IPS-18c (cell line): ENCODE data around the gene TAF1A.

Experiments
- H3K4me3 ChIP-seq: 2 replicates; pipeline ENCODE4 v1.7.0; 2013; ENCODE audit warnings: low read depth, mild to moderate bottlenecking, low read length, moderate library complexity; ENCODE audit not compliant: insufficient read depth
- H3K9me3 ChIP-seq: one replicate; pipeline ENCODE4 v1.6.1; 2013; ENCODE audit warnings: mild to moderate bottlenecking, low read length, moderate library complexity; ENCODE audit not compliant: control insufficient read depth, insufficient read depth

Gene TAF1A

DNA sequence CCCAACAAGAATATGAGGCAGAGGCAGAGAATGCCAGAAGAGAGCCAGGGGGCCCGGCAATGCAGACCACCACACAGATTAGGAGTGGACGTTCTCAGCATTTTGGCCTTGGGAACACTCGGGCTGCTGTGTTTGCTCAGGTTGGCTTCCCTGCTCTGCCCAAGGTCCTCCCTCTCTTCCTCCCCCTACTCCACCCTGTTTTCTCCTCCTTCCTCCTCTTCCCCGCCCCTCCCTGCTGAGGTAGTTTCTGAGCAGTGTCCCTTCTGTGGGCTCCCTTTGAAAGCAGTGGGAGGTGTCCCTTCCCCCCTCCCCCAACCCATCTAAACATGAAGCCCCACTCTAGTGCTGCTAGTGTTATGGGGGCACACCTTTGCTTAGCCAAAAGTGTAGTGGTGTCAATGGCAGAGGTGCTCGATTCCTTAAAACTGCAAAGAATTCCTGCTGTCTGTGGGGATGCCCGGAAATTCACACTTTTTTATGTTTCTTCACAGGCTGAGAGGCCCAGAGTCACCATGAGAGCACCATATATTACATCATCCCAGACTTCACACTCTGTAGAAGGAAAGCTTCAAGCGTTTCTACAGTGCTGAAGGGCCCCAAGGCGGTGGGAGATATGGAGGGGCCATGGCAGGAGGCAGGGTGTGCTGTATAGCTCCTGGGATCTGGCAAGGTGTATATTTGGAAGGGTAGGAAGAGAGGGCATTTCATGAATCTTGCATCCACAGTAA is 41.6 kb downstream of the TAF1A start, which contains the start of gene HHIPL2:
HHIPL2 (minus strand) TSS at position 161 of the 728 bp plus-strand sequence; CDS start at position 101, 60 bp downstream.
- Histone ChIP-seq H3K9me3 (no peaks in the 10 kb centered on the region), H3K4me3 (no peak within 1 kb of the TSS)

DNA sequence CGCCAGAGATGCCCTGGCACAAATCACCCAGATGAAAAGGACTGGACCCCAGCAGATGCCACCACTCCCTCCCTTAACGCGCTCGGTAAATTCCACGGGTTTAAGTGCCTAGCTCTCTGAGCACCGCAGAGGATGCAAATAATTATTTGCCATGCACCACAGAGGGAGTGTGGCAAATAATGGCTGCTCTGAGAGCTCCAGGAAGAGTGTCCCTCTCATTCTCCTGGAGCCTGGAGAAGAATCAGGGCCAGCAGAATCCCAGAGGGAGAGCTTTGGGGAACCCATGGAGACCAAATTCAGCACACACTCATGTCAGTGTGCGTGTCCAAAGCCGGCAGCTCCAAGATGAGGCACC is 42.5 kb downstream of the TAF1A start:
- H3K4me3 ChIP-seq, result no peak overlapping the region

DNA sequence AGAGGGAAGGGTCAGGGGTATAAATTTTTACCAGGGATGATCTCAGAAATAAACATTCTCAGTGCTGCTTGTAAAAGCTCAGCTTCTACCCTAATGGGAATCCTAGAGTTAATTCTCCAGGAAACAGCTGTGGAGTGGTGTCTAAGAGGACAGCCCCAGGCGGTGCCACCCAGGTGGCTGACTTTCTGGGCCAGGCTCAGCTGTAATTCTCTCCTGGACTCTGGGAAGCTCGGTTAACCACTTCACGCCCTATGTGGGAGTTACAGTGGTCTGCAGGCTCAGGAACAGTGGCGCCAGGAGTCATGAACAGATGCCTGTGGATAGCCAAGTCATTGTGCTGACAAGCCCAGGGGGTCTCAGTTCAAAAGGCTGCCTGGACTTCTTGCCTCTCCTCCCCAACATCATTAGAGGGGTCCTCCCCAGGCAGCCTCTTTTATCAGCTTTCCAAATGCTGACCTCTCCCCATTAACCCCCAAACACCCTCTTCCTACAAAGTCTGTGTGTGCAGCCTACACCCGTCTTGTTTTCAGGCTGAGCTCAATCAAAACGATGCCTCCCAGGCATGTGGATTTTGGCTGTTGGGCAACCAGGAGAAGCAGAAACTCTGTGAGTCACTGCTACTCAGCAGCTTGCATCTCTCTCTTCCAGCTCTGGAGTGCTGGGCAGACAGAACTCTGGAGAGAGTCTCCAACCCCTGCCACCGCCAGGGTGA is 43.0 kb downstream of the TAF1A start:
- Histone ChIP-seq H3K9me3 (no peaks in the 10 kb centered on the region), H3K4me3 (no peak overlapping the region)

More for the DNA sequence above, 42.5 kb downstream of the TAF1A start:
- H3K9me3 ChIP-seq, result no peaks in the 10 kb centered on the region

DNA sequence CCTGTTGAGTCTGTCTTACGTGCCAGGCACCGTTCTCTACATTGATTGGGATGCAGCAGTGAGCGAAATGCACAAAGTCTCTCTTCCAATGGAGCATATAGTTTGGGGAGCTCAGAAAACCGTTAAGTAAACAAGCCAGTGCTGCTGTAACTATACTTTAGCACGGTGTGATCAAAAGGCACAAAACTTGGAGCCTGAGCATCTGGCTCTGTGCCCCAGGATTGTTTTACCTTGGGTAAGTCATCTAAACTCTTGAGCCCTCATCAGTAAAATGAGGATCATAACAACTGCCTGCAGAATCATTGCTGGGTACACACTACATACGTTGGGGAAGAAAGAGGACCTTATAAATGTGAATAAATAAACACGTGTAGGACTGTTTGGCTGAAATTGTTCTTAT is 43.6 kb downstream of the TAF1A start:
- H3K9me3 ChIP-seq, result no peaks in the 10 kb centered on the region
- no peak overlapping the region for H3K4me3 ChIP-seq

GRCh38 chr1:222543817-222544216 is 45.9 kb downstream of the TAF1A start:
- Histone ChIP-seq H3K9me3 (no peaks in the 10 kb centered on the region), H3K4me3 (no peak overlapping the region)

DNA sequence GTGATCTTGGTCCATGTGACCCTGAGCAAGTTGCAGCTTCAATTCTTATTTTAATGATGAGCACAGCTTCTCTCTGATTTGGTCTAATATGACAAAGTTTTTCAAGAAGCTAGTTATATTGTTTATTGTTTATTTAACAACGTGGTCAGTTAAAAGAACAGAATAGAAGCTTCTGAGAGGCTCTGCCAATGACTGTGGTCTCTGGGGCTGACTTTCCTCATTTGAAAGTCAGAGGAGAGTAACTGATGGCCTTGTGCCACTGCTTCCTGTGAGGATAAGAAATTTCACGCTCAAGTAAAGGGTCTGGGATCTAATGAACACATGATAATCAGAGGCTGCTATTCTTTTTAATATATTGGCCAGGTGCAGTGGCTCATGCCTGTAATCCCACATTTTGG is 49.1 kb downstream of the TAF1A start:
- no peaks in the 10 kb centered on the region for H3K9me3 ChIP-seq
- H3K4me3 ChIP-seq, result no peak overlapping the region

DNA sequence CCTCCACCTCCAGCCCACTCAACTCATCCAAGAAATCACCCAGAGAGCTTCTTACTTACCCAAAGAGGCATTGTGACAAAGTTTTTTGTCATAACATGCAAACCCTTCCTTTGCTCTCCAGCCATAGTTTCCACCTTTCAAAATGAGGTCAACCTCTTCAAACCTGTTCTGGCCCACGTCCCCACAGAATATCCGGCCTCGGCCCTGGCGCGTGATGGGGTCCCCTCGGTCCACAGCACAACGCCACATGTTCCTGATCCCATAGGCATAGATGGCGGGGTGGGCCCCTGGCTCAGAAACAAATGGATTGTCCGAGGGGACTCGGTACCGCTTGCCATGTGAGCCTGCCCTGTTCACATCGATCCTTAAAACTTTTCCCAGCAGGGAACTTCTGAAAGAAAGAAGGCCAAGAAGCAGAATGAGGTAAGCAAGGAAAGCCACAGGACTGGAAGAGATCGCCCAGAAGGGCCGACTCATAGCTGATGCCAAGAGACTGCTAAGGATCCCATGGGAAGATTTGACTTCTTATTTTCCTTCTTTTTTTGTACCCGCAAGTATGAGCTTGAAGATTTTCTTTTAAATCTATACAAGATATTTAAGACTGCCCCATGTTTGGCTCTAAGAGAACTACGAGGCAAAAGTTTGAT is 49.7 kb downstream of the TAF1A start:
- H3K4me3 ChIP-seq, result no peak overlapping the region
- H3K9me3 ChIP-seq, result no peaks in the 10 kb centered on the region

DNA sequence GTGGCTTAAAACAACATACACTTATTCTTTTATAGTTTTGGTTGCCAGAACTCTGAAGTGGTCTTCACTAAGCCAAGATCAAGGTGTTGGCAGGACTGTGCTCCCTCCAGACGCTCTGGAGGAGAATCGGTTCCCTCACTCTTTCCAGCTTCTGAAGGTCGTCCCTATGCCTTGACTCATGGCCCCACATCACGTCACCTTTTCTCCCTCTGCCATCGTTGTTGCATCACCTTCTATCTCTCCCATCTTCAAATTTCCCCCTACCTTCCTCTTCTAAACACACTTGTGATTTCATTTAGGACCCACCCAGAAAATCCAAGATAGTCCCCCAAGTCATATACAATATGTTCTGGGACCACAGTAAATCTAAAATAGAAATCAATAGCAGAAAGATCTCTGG is 54.3 kb downstream of the TAF1A start:
- Histone ChIP-seq H3K9me3 (no peaks in the 10 kb centered on the region), H3K4me3 (no peak overlapping the region)

DNA sequence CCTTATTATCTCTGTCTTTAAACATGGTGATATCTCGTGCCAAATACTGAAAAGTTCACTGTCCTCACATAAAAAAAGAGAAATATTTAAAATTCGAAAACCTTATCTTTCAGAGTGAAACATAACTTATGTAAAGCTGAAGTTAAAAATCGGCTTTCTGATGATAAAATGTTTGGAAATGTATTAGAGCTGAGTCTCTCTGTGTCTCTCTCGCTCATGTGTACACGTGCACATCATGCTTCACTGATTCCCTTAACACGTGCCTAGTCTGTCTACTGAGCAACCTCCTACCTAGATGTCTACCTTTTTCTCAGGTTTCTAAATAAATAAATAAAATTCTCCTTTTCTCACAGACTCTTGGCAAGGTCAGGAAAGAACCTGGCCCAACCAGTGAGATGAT is 58.9 kb downstream of the TAF1A start:
- no peak overlapping the region for H3K4me3 ChIP-seq
- no peaks in the 10 kb centered on the region for H3K9me3 ChIP-seq

DNA sequence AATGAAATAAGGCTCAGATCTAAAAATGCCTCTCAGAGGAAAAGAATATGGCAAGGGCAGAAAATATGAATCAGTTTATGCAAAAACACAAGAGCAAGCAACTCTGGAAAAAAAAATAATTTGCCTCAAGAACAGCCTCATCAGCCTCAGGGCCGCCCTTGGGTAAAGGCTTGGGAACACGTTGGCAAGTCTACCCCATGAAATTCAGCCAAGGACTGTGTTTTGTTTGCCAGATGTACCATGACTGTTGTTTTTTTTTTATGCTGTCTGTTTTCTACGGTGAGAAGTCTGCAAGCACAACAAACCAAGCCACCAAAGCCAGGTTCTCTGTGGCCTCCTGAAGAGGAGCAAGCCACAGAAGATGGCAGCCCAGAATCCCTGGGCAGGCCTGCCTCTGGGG is 59.8 kb downstream of the TAF1A start:
- Histone ChIP-seq H3K4me3 (no peak overlapping the region), H3K9me3 (no peaks in the 10 kb centered on the region)

GRCh38 chr1:222529181-222529580 is 60.6 kb downstream of the TAF1A start:
- Histone ChIP-seq H3K4me3 (no peak overlapping the region), H3K9me3 (no peaks in the 10 kb centered on the region)

- no peaks in the 10 kb centered on the region for H3K9me3 ChIP-seq
- H3K4me3 ChIP-seq, result no peak overlapping the region
These were observed 63.8 kb downstream of the TAF1A start for GRCh38 chr1:222525951-222526350.

- Histone ChIP-seq H3K9me3 (no peaks in the 10 kb centered on the region), H3K4me3 (no peak overlapping the region)
These were observed 65.9 kb downstream of the TAF1A start for GRCh38 chr1:222523852-222524251.

DNA sequence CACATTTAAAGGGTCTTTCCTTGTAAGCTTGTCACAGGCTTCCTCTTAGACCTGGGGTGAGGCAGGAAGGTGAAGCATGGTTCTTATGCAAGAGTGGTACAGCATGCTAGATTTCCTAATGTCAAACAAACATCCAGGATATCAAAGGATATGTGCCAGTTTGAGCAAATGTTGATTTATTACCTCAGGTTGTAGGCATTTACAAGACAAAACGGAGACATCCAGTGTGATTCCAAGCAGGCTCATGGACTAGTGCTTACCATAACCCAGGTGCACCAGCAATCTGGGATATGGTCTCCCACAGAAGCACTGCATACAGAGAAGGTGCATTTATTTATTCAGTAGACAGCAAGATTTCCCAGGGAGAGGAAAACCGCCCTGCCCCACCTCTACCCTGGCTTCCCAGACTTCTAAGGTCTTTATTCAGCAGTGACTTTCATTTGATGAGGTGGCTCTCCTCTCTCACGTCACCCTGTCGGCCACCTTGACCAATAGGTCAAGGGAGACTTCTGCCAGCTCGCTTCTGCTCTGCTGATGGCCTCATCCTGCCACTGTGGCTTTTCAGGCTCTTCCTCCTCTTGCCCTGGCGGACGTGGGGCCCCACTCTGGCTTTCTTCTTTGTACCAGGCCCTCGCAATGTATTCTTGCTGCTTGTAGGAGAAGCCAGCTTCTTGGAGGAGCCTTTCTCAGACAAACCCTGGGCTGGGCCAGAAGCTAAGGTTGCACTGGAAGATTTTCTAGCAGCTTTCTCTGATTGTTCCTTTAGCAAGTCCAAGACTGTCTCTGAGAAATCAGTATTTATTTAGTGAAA is 67.4 kb downstream of the TAF1A start:
- H3K9me3 ChIP-seq, result no peaks in the 10 kb centered on the region
- H3K4me3 ChIP-seq, result no peak overlapping the region

- H3K4me3 ChIP-seq, result no peak overlapping the region
These were observed 68.2 kb downstream of the TAF1A start for GRCh38 chr1:222521299-222522104.

More at GRCh38 chr1:222521299-222522104, 68.2 kb downstream of the TAF1A start:
- H3K9me3 ChIP-seq, result no peaks in the 10 kb centered on the region
